GM18909 (cell line): ENCODE results near the gene SPCS1.

ENCODE experiments used
- ATAC-seq: cut with Tn5 transposase; IDR thresholded peaks from one replicate; pipeline ENCODE4 v1.9.1; 2021; ENCODE audit warnings: mild to moderate bottlenecking; ENCODE audit not compliant: unreplicated experiment, poor library complexity

Gene SPCS1

GRCh38 chr3:52693071-52693470, 12.8 kb upstream of the SPCS1 start:
- no peak for ATAC-seq

- ATAC-seq = no peak
Measured at GRCh38 chr3:52694528-52695189, 11.2 kb upstream of the SPCS1 start.

- ATAC-seq = no peak
Measured at GRCh38 chr3:52695798-52696671, 9.9 kb upstream of the SPCS1 start.

- ATAC-seq = no peak
Measured at GRCh38 chr3:52696830-52697631, 8.9 kb upstream of the SPCS1 start.

GRCh38 chr3:52697632-52697965, 8.3 kb upstream of the SPCS1 start:
- no peak for ATAC-seq

- no peak for ATAC-seq
Measured at GRCh38 chr3:52703341-52703740, 2.6 kb upstream of the SPCS1 start.

GRCh38 chr3:52704611-52705437, 1.1 kb upstream of the SPCS1 start:
- peak; percentile 15 for ATAC-seq

GRCh38 chr3:52705438-52705687, 543 bp upstream of the SPCS1 start:
- no peak for ATAC-seq

GRCh38 chr3:52707585-52707984, 1.7 kb downstream of the SPCS1 start:
- no peak for ATAC-seq

GRCh38 chr3:52710512-52710911, 4.6 kb downstream of the SPCS1 start:
- no peak for ATAC-seq

GRCh38 chr3:52712291-52713212, 6.6 kb downstream of the SPCS1 start:
- no peak for ATAC-seq

- no peak for ATAC-seq
Measured at GRCh38 chr3:52714335-52715302, 8.7 kb downstream of the SPCS1 start.

GRCh38 chr3:52715714-52716305, 9.9 kb downstream of the SPCS1 start:
- no peak for ATAC-seq

GRCh38 chr3:52719618-52720017, 13.7 kb downstream of the SPCS1 start:
- ATAC-seq = no peak

- no peak for ATAC-seq
Measured at GRCh38 chr3:52721002-52721729, 15.3 kb downstream of the SPCS1 start.

GRCh38 chr3:52721730-52722008, 15.8 kb downstream of the SPCS1 start:
- ATAC-seq = no peak

GRCh38 chr3:52722491-52722890, 16.6 kb downstream of the SPCS1 start:
- ATAC-seq = no peak

GRCh38 chr3:52723935-52724334, 18.0 kb downstream of the SPCS1 start:
- ATAC-seq = no peak
